ENCODE measurements around the gene KIF3A. TPM values are rescaled to one million over a fixed set of nuclear protein-coding genes. Genes with fewer than 3 reads are reported as not detected.

KIF3A gene
- total RNA-seq, 6 experiments from 2014 or later, result 1.3 to 4.2 (median 2.1) TPM

DNA sequence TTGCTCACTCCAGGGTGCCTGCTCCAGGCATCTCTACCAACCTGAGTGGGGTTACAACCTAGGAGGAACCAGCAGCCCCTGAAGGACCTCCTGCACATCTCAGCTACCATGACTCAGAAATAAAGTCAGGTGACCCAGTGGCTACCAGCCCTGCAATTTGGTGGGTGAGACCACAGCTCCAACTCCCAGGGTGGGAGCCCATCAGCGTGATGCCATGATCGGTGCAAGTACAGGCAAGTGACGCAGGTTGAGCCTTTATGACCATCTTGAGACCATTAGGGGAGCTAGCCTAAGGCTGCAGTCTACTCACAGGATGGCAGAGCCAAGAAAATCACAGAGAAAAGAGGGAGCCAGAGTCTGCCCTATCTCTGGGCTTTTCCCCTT lies 31.1 kb upstream of the KIF3A start:
- intact Hi-C loops (cut with DNase I), result no loop called here
- H3K9me3 ChIP-seq, result no peaks in the 10 kb centered on the region
- H3K4me1 ChIP-seq, result no peaks in the 10 kb centered on the region
- TF ChIP-seq, protein P1, sequence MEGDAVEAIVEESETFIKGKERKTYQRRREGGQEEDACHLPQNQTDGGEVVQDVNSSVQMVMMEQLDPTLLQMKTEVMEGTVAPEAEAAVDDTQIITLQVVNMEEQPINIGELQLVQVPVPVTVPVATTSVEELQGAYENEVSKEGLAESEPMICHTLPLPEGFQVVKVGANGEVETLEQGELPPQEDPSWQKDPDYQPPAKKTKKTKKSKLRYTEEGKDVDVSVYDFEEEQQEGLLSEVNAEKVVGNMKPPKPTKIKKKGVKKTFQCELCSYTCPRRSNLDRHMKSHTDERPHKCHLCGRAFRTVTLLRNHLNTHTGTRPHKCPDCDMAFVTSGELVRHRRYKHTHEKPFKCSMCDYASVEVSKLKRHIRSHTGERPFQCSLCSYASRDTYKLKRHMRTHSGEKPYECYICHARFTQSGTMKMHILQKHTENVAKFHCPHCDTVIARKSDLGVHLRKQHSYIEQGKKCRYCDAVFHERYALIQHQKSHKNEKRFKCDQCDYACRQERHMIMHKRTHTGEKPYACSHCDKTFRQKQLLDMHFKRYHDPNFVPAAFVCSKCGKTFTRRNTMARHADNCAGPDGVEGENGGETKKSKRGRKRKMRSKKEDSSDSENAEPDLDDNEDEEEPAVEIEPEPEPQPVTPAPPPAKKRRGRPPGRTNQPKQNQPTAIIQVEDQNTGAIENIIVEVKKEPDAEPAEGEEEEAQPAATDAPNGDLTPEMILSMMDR (IDR thresholded peaks at IDR 0.05), result no peak
- TF ChIP-seq POLR2A (IDR thresholded peaks at IDR 0.05), result no peak
- no CpG with 5 or more reads among the region's 3 CpGs for WGBS (ENCODE audit: insufficient coverage, low coverage, low lambda C conversion rate, missing lambda C conversion rate)
- no peak overlapping the region for H3K4me3 ChIP-seq
- H3K27ac ChIP-seq, result no peak overlapping the region
- ATAC-seq (no peak), DNase-seq (no peak)
- no peaks in the 10 kb centered on the region for H3K27me3 ChIP-seq
- peaks cover 0 to 8% (median 3%) of the 10 kb centered on the region in 4 donors for H3K36me3 ChIP-seq

DNA sequence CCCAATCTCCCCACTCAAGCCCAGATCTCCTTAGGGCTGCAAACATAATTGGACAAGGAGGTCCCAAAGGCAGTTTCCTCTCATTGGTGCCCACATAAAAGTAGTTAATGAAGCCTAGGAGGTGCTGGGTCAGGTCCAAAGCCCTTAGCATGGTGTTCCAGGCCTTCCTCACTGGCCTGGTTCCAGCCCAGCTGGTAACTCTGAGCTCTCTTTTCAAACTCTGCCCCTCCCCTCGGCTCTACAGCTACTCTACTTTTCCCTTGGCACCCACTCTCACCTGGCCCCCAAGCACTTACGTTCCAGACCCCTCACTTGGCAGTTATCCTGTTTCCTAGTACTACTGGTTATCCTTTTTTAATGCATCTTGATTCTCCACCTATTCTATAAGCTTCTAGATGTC lies 29.8 kb upstream of the KIF3A start:
- TF ChIP-seq, protein P1 (IDR thresholded peaks at IDR 0.05), result no peak
- TF ChIP-seq POLR2A (IDR thresholded peaks at IDR 0.05), result no peak
- 100% methylated on average over 2 of the region's 2 CpGs for WGBS (ENCODE audit: insufficient coverage, low coverage, low lambda C conversion rate, missing lambda C conversion rate)

DNA sequence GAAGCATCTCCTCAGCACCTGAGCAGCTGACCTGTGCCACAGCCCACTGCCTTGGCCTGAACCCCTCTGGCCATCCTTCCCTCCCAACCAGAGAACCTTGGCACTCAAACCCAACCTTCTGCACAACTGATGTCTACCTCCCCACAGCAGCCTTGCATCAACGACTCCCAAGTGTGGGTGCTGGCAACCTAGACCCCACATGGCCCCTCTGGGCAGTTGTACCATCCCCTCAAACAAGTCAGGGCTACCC lies 29.4 kb upstream of the KIF3A start:
- intact Hi-C loops (cut with DNase I), result no loop called here
- DNase-seq (no peak), ATAC-seq (no peak)
- H3K27me3 ChIP-seq, result no peaks in the 10 kb centered on the region
- no peaks in the 10 kb centered on the region for H3K9me3 ChIP-seq
- H3K4me1 ChIP-seq, result no peaks in the 10 kb centered on the region
- H3K27ac ChIP-seq, result no peak overlapping the region
- H3K4me3 ChIP-seq, result no peak overlapping the region
- H3K36me3 ChIP-seq, result peaks cover 0 to 8% (median 3%) of the 10 kb centered on the region in 4 donors
- TF ChIP-seq, protein P1 (IDR thresholded peaks at IDR 0.05), result no peak
- TF ChIP-seq POLR2A (IDR thresholded peaks at IDR 0.05), result no peak
- no CpG with 5 or more reads among the region's 1 CpG for WGBS (ENCODE audit: insufficient coverage, low coverage, low lambda C conversion rate, missing lambda C conversion rate)

More for the DNA sequence above, 29.8 kb upstream of the KIF3A start:
- intact Hi-C loops (cut with DNase I), result no loop called here
- Histone ChIP-seq H3K4me1 (no peaks in the 10 kb centered on the region), H3K27me3 (no peaks in the 10 kb centered on the region), H3K4me3 (no peak overlapping the region), H3K9me3 (no peaks in the 10 kb centered on the region), H3K27ac (no peak overlapping the region), H3K36me3 (peaks cover 0 to 8% (median 3%) of the 10 kb centered on the region in 4 donors)
- DNase-seq (no peak), ATAC-seq (no peak)

DNA sequence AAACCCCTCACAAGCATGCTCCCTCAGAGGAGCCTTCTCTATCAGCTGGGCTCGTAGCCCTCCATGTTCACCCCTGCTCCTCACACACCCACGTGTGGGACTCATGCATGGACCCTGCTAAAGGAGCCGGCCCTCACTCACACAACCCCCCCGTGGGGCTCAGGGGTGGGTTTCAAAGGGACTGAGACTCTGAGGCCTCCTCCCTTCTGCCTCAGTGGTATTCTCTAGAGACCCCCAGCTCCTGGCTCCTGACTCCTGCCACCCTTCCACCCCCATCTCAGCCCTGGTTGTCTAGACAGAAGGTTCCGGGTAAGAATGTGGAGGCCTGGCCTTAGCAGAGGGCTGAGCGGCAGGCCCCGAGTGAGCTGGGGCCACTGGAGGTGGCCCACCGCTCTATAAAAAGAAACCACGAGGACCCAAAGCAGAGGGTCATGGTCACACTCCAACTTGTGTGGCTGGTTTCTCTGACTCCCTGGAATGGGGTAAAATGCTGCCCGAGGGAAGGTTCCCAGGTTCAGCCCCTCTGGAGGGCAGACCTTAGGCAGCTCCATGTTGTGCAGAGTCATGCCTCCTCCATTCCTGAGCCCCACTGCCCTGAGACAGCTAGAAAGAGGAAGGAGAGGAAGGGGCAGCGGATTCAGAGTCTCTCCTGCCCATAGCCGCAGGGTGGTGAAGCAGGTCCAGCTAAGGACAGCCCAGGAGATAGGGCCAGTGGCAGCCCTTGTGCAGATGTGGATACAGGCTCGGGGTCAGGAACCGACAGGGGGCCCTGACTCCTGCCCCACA lies 28.9 kb upstream of the KIF3A start:
- H3K4me3 ChIP-seq, result no peak overlapping the region
- DNase-seq, result no peak
- WGBS (ENCODE audit: insufficient coverage, low coverage, low lambda C conversion rate, missing lambda C conversion rate), result 85% methylated on average over 7 of the region's 14 CpGs

More for the DNA sequence above, 28.9 kb upstream of the KIF3A start:
- intact Hi-C loops (cut with DNase I), result no loop called here
- TF ChIP-seq, protein P1 (IDR thresholded peaks at IDR 0.05), result no peak
- no peak for TF ChIP-seq POLR2A (IDR thresholded peaks at IDR 0.05)
- no peaks in the 10 kb centered on the region for H3K9me3 ChIP-seq
- H3K4me1 ChIP-seq, result no peaks in the 10 kb centered on the region
- H3K36me3 ChIP-seq, result peaks cover 0 to 8% (median 3%) of the 10 kb centered on the region in 4 donors
- no peak for ATAC-seq
- no peaks in the 10 kb centered on the region for H3K27me3 ChIP-seq
- no peak overlapping the region for H3K27ac ChIP-seq
